ENCODE results near the gene TMEM167B. TPM values are rescaled to one million over a fixed set of nuclear protein-coding genes. Genes with fewer than 3 reads are reported as not detected.

The TMEM167B gene
- polyA plus RNA-seq, 1 experiment: 31.0 TPM

GRCh38 chr1:109091078-109091838 lies 694 bp downstream of the TMEM167B start:
- POLR2A ChIA-PET: interaction anchor here (0.6 to 1.2 kb wide), 4 partner anchors 9 to 581 kb away, joined by 3 to 5 read pairs (median 4); partner anchors contain the start of gene WDR47
- no peaks in the 10 kb centered on the region for H3K27me3 ChIP-seq (ENCODE audit: control insufficient read depth, insufficient read depth, low read length)

GRCh38 chr1:109091839-109092193 lies 1.3 kb downstream of the TMEM167B start:
- POLR2A ChIA-PET: interaction anchor here (0.6 to 1.2 kb wide), 3 partner anchors 8 to 580 kb away, joined by 3 to 5 read pairs (median 3); partner anchors contain the start of gene WDR47
- CTCF ChIA-PET: interaction anchor here (0.9 to 2.3 kb wide), 4 partner anchors 8 to 63 kb away, joined by 3 to 13 read pairs (median 6); a partner anchor contains a TSS

More at GRCh38 chr1:109091078-109091838, 694 bp downstream of the TMEM167B start:
- TF ChIP-seq, protein P1, sequence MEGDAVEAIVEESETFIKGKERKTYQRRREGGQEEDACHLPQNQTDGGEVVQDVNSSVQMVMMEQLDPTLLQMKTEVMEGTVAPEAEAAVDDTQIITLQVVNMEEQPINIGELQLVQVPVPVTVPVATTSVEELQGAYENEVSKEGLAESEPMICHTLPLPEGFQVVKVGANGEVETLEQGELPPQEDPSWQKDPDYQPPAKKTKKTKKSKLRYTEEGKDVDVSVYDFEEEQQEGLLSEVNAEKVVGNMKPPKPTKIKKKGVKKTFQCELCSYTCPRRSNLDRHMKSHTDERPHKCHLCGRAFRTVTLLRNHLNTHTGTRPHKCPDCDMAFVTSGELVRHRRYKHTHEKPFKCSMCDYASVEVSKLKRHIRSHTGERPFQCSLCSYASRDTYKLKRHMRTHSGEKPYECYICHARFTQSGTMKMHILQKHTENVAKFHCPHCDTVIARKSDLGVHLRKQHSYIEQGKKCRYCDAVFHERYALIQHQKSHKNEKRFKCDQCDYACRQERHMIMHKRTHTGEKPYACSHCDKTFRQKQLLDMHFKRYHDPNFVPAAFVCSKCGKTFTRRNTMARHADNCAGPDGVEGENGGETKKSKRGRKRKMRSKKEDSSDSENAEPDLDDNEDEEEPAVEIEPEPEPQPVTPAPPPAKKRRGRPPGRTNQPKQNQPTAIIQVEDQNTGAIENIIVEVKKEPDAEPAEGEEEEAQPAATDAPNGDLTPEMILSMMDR (IDR thresholded peaks at IDR 0.05; ENCODE audit: insufficient read depth, low read depth, low read length): no peak
- Histone ChIP-seq H3K4me3 (ENCODE audit: low read depth, low read length) (peak overlapping the region; percentile 86), H3K36me3 (ENCODE audit: control insufficient read depth, insufficient read depth, low read length) (no peaks in the 10 kb centered on the region)
- CTCF ChIA-PET: interaction anchor here (0.9 to 2.3 kb wide), 6 partner anchors 9 to 64 kb away, joined by 3 to 13 read pairs (median 4); a partner anchor contains a TSS
- no peak for DNase-seq (ENCODE audit: low read depth)

GRCh38 chr1:109094377-109094803 lies 3.8 kb downstream of the TMEM167B start:
- Histone ChIP-seq H3K27me3 (ENCODE audit: control insufficient read depth, insufficient read depth, low read length) (no peaks in the 10 kb centered on the region), H3K36me3 (ENCODE audit: control insufficient read depth, insufficient read depth, low read length) (no peaks in the 10 kb centered on the region), H3K4me3 (ENCODE audit: low read depth, low read length) (no peak overlapping the region)
- DNase-seq (ENCODE audit: low read depth): no peak
- CTCF ChIA-PET: no interaction called here
- TF ChIP-seq, protein P1 (IDR thresholded peaks at IDR 0.05; ENCODE audit: insufficient read depth, low read depth, low read length): no peak
- POLR2A ChIA-PET: interaction anchor here (0.6 kb wide), 1 partner anchor 326 kb away, joined by 4 read pairs; no protein-coding TSS in a partner anchor

More at GRCh38 chr1:109091839-109092193, 1.3 kb downstream of the TMEM167B start:
- no peaks in the 10 kb centered on the region for H3K27me3 ChIP-seq (ENCODE audit: control insufficient read depth, insufficient read depth, low read length)
- no peak for DNase-seq (ENCODE audit: low read depth)
- TF ChIP-seq, protein P1 (IDR thresholded peaks at IDR 0.05; ENCODE audit: insufficient read depth, low read depth, low read length): no peak
- H3K4me3 ChIP-seq (ENCODE audit: low read depth, low read length): peak overlapping the region; percentile 86
- H3K36me3 ChIP-seq (ENCODE audit: control insufficient read depth, insufficient read depth, low read length): no peaks in the 10 kb centered on the region

- POLR2A ChIA-PET: no interaction called here
- Histone ChIP-seq H3K27me3 (ENCODE audit: control insufficient read depth, insufficient read depth, low read length) (no peaks in the 10 kb centered on the region), H3K36me3 (ENCODE audit: control insufficient read depth, insufficient read depth, low read length) (no peaks in the 10 kb centered on the region), H3K4me3 (ENCODE audit: low read depth, low read length) (no peak overlapping the region)
- no peak for DNase-seq (ENCODE audit: low read depth)
- TF ChIP-seq, protein P1 (IDR thresholded peaks at IDR 0.05; ENCODE audit: insufficient read depth, low read depth, low read length): no peak
- CTCF ChIA-PET: no interaction called here
These were observed 4.3 kb downstream of the TMEM167B start for GRCh38 chr1:109094871-109095270.

DNA sequence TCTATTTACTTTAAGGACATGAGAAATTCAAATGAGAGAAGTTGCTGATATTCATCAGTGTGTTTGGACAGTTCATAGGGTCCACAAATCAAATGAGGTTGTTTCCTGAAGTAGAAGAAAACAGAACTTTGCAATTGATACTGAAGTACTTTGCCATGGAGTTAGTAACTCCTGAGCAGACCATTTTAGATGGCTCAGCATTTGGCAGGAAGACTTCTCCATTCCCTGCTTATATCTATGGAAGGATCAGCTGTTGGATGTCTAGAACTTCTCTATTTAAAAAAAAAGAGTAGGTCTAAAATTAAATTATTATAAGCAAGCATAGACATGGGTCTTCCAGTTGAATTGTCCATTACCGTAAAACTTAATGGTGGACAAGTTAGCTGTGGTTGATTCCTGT lies 5.1 kb downstream of the TMEM167B start:
- Histone ChIP-seq H3K36me3 (ENCODE audit: control insufficient read depth, insufficient read depth, low read length) (no peaks in the 10 kb centered on the region), H3K27me3 (ENCODE audit: control insufficient read depth, insufficient read depth, low read length) (no peaks in the 10 kb centered on the region), H3K4me3 (ENCODE audit: low read depth, low read length) (no peak overlapping the region)
- DNase-seq (ENCODE audit: low read depth): no peak
- ChIA-PET CTCF (interaction anchor here (0.8 kb wide), 1 partner anchor 13 kb away, joined by 3 read pairs; no protein-coding TSS in a partner anchor), POLR2A (no interaction called here)
- TF ChIP-seq, protein P1 (IDR thresholded peaks at IDR 0.05; ENCODE audit: insufficient read depth, low read depth, low read length): no peak

Data from BJ (cell line).